Right ventricle myocardium inferior (tissue), 1 donor: ENCODE data around the gene ECD. TPM values are rescaled to one million over a fixed set of nuclear protein-coding genes. Genes with fewer than 3 reads are reported as not detected.

Experiments used
- total RNA-seq: library from RNA; stranded (reverse); fragmentation: NEBNext Ultra II Directional; extraction: Animal tissue kit (Norgen Biotek cat#: 25700); gene quantifications from one replicate; pipeline ENCODE4 v1.2.1, GENCODE V29; 2021
- donor health status: DM: no; HTN: yes; CAD: no; lungs with severe emphysema.

The ECD gene
- total RNA-seq, 1 donor from 2014 or later, result 15.3 TPM

Other genes starting within 250 kb of the ECD start
- gene PLA2G12B, start 213.2 kb downstream of the ECD start, total RNA-seq, result 0.27 TPM
- 77.0 TPM for gene P4HA1, start 71.1 kb downstream of the ECD start, total RNA-seq
- gene NUDT13, start 57.6 kb downstream of the ECD start, total RNA-seq, result 3.6 TPM
- gene FAM149B1, start 111 bp upstream of the ECD start, total RNA-seq, result 12.9 TPM
- 8.5 TPM for gene DNAJC9, start 79.2 kb upstream of the ECD start, total RNA-seq
- gene MRPS16, start 84.6 kb upstream of the ECD start, total RNA-seq, result 106 TPM
- gene CFAP70, start 190.9 kb upstream of the ECD start, total RNA-seq, result 1.4 TPM
- 113 TPM for gene ANXA7, start 246.1 kb upstream of the ECD start, total RNA-seq